Left lung (tissue), 10 donors: ENCODE measurements around the gene RILP. TPM values are rescaled to one million over a fixed set of nuclear protein-coding genes. Genes with fewer than 3 reads are reported as not detected.
A peak's percentile ranks its signal among the peaks of the same experiment; 100 is the strongest.

Source experiments
- ATAC-seq: fragments of 200-7000 bp; cut with Tn5 transposase; one replicate; pipeline ENCODE4 v1.9.1; 2020; ENCODE audit warnings: moderate library complexity
- DNase-seq, 4 donors: peaks; one replicate each; pipeline ENCODE4 v3.0.0-alpha.2; 2013 to 2020
- H3K27ac ChIP-seq, 2 donors: fragments of 200-600 bp; sonication (generic) in 1 of 2; one replicate each; pipeline versions ENCODE4 v1.5.0 to v1.8.0; 2020 to 2021
- H3K27me3 ChIP-seq, 2 donors: fragments of 200-600 bp; sonication (generic) in 1 of 2; one replicate each; pipeline versions ENCODE4 v1.5.0 to v1.8.0; 2020 to 2021
- H3K36me3 ChIP-seq, 2 donors: fragments of 200-600 bp; sonication (generic) in 1 of 2; one replicate each; pipeline versions ENCODE4 v1.5.0 to v1.8.0; 2020 to 2021
- H3K4me1 ChIP-seq, 2 donors: fragments of 200-600 bp; one replicate each; pipeline ENCODE4 v1.8.0; 2021
- H3K4me3 ChIP-seq, 2 donors: fragments of 200-600 bp; sonication (generic) in 1 of 2; one replicate each; pipeline versions ENCODE4 v1.5.0 to v1.8.0; 2020 to 2021; ENCODE audit warnings: mild to moderate bottlenecking in 1 of 2
- H3K9me3 ChIP-seq, 2 donors: fragments of 200-600 bp; sonication (generic) in 1 of 2; one replicate each; pipeline versions ENCODE4 v1.5.0 to v1.8.0; 2020 to 2021
- CTCF ChIP-seq, 2 donors: fragments of 200-600 bp; sonication (generic) in 1 of 2; IDR thresholded peaks; one replicate each; pipeline versions ENCODE4 v1.5.0 to v1.8.0; 2021; ENCODE audit warnings: antibody characterized with exemption in 2 of 2
- intact Hi-C, 2 donors: fragments of 100-400 bp; cut with DNase I; formaldehyde crosslinking; loops; one replicate each; pipeline versions ENCODE4 v1.11.2 to v1.14.2; 2022
- polyA plus RNA-seq, 6 donors: library from polyadenylated mRNA; unstranded; fragments of 120-200 nt; gene quantifications; one replicate each; pipeline ENCODE4 v1.2.1, GENCODE V29; 2013; ENCODE audit not compliant: insufficient read length in 6 of 6
- total RNA-seq, 2 donors: library from RNA; stranded (reverse); fragmentation: NEBNext Ultra II Directional; extraction: Animal tissue kit (Norgen Biotek cat#: 25700); gene quantifications; one replicate each; pipeline ENCODE4 v1.2.1, GENCODE V29; 2021
- donor health status: DM: no; HTN: yes; CAD: no.
- donor health status: DM: no; HTN: no; CAD: no.

RILP gene
- total and polyA plus RNA-seq, 8 donors: 6.3 to 34.7 (median 7.7) TPM

GRCh38 chr17:1626333-1626732 is 23.3 kb downstream of the RILP start:
- no peak for DNase-seq
- intact Hi-C loops: loop anchor here in 1 of 2 donors (10.0 kb wide), 2 partner anchors 52 to 172 kb away; partner anchors contain the start of gene CRK
- ATAC-seq: no peak
- H3K36me3 ChIP-seq: peaks cover 0 to 33% of the 10 kb centered on the region in 2 donors
- H3K27ac ChIP-seq: peak overlapping the region; percentile 95
- peak overlapping the region in 1 of 2 donors; percentile 94 for H3K4me3 ChIP-seq
- H3K9me3 ChIP-seq: no peaks in the 10 kb centered on the region
- H3K27me3 ChIP-seq: no peaks in the 10 kb centered on the region
- no peak for TF ChIP-seq CTCF (IDR thresholded peaks at IDR 0.05)
- peaks cover 26 to 72% of the 10 kb centered on the region in 2 donors for H3K4me1 ChIP-seq

- DNase-seq (no peak), ATAC-seq (no peak)
- peaks cover 0 to 40% of the 10 kb centered on the region in 2 donors for H3K36me3 ChIP-seq
- H3K27me3 ChIP-seq: no peaks in the 10 kb centered on the region
- no peaks in the 10 kb centered on the region for H3K9me3 ChIP-seq
- peak overlapping the region; percentile 95 for H3K27ac ChIP-seq
- H3K4me3 ChIP-seq: peak overlapping the region in 1 of 2 donors; percentile 94
- no peak for TF ChIP-seq CTCF (IDR thresholded peaks at IDR 0.05)
- H3K4me1 ChIP-seq: peaks cover 26 to 72% of the 10 kb centered on the region in 2 donors
- intact Hi-C loops: loop anchor here in 1 of 2 donors (10.0 kb wide), 2 partner anchors 51 to 171 kb away; partner anchors contain the start of gene CRK
These were observed 24.1 kb downstream of the RILP start for GRCh38 chr17:1625581-1625980.

- H3K27me3 ChIP-seq: no peaks in the 10 kb centered on the region
- intact Hi-C loops: loop anchor here in 1 of 2 donors (10.0 kb wide), 2 partner anchors 50 to 170 kb away; partner anchors contain the start of gene CRK
- peaks cover 0 to 45% of the 10 kb centered on the region in 2 donors for H3K36me3 ChIP-seq
- no peak for ATAC-seq
- peak overlapping the region in 1 of 2 donors; percentile 94 for H3K4me3 ChIP-seq
- H3K27ac ChIP-seq: no peak overlapping the region
- H3K9me3 ChIP-seq: no peaks in the 10 kb centered on the region
- peaks cover 26 to 69% of the 10 kb centered on the region in 2 donors for H3K4me1 ChIP-seq
- no peak for TF ChIP-seq CTCF (IDR thresholded peaks at IDR 0.05)
- no peak for DNase-seq
These were observed 24.6 kb downstream of the RILP start for GRCh38 chr17:1625053-1625452.

GRCh38 chr17:1624650-1625049 is 25.0 kb downstream of the RILP start:
- no peak overlapping the region for H3K27ac ChIP-seq
- DNase-seq (no peak), ATAC-seq (no peak)
- H3K9me3 ChIP-seq: no peaks in the 10 kb centered on the region
- peaks cover 0 to 49% of the 10 kb centered on the region in 2 donors for H3K36me3 ChIP-seq
- TF ChIP-seq CTCF (IDR thresholded peaks at IDR 0.05): no peak
- H3K27me3 ChIP-seq: no peaks in the 10 kb centered on the region
- no peak overlapping the region for H3K4me3 ChIP-seq
- H3K4me1 ChIP-seq: peaks cover 26 to 65% of the 10 kb centered on the region in 2 donors
- intact Hi-C loops: loop anchor here in 1 of 2 donors (10.0 kb wide), 2 partner anchors 50 to 170 kb away; partner anchors contain the start of gene CRK

- ATAC-seq (no peak), DNase-seq (no peak)
- H3K27me3 ChIP-seq: no peaks in the 10 kb centered on the region
- peaks cover 26 to 68% of the 10 kb centered on the region in 2 donors for H3K4me1 ChIP-seq
- TF ChIP-seq CTCF (IDR thresholded peaks at IDR 0.05): no peak
- no peaks in the 10 kb centered on the region for H3K9me3 ChIP-seq
- H3K27ac ChIP-seq: no peak overlapping the region
- H3K36me3 ChIP-seq: peaks cover 0 to 65% of the 10 kb centered on the region in 2 donors
- no peak overlapping the region for H3K4me3 ChIP-seq
- intact Hi-C loops: loop anchor here in 1 of 2 donors (10.0 kb wide), 2 partner anchors 48 to 168 kb away; partner anchors contain the start of gene CRK
These were observed 26.5 kb downstream of the RILP start for GRCh38 chr17:1623057-1623630.
